HG02943 (cell line): ENCODE results near the gene PTPN7.
"Not testable (repeated sequence)": the region's sequence is repeated elsewhere in the genome, so short reads cannot be mapped to it uniquely, and the experiment has no call there.

Experiments
- ATAC-seq: cut with Tn5 transposase; IDR thresholded peaks from one replicate; pipeline ENCODE4 v1.9.1; 2021; ENCODE audit warnings: mild to moderate bottlenecking, low read depth, moderate library complexity; ENCODE audit not compliant: unreplicated experiment

PTPN7 gene

DNA sequence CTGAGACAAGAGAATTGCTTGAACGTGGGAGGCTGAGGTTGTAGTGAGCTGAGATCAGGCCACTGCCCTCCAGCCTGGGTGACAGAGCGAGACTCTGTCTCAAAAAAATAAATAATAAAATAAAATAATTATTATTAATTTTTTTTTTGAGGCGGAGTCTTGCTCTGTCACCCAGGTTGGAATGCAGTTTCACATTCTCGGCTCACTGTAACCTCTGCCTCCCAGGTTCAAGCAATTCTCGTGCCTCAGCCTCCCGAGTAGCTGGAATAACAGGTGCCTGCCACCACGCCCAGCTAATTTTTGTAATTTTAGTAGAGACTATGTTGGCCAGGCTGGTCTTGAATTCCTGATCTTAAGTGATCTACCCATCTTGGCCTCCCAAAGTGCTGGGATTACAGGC, 48.8 kb downstream of the PTPN7 start:
- ATAC-seq, result not testable (repeated sequence)

DNA sequence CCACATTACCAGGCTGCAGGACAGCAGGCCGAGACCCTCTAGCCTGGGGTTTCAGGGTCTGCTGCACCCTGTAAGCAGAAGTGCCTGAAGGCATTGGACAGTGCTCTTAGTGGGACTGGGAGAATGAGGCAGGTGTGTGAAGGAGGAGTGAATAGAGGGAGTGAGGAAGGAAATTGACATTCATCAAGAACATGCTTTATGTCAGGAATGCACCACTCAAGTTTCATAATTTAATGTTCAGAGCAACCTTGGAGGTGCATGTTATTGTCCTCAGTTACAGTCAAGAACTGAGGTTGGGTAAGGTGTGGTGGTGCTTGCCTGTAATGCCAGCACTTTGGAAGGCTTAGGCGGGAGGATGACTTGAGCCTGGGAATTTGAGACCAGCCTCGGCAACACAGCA, 49.4 kb downstream of the PTPN7 start:
- ATAC-seq, result no peak

DNA sequence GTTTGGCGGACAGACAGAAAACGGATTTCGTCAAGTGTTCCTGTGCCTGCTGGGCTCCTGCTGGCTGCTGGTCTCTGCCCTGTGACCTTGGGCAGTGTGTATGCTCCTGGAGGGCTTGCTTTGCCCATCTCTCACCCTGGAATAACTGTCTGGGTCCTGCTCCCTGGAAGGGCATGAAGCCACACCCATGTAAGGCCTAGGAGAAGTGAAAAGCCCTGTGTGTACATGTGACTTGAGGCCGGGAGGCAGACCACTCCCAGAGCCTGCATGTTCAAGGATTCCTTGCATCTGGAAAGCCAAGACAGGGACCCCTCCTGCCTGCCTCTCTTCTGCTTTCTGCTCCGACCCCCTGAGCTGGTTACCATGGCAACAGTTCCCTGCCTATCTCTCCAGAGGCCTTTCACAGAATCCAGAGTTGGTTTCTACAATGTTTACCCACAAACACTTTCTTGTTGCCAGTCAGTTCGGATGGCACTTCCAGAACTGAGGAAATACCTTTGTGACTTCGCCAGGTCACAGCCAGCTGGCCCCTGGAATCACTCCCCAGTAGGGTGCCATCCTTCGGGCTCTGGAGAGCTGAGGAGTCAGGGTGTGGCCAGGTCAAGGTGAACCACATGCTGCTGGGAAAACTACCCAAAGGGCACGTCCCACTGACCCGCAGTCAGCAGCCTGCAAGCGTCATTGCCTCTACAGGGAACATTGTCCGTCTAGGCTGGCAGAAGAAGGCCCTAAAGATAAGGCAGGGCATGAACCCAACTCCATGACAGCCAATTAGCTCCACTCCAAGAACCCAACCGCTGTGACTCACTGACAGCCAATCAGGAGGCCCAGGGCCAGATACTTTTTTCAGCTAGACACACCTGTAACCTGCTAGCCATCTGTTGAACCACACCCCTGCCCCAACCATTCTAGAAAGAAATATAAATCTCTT, 52.3 kb downstream of the PTPN7 start:
- no peak for ATAC-seq

DNA sequence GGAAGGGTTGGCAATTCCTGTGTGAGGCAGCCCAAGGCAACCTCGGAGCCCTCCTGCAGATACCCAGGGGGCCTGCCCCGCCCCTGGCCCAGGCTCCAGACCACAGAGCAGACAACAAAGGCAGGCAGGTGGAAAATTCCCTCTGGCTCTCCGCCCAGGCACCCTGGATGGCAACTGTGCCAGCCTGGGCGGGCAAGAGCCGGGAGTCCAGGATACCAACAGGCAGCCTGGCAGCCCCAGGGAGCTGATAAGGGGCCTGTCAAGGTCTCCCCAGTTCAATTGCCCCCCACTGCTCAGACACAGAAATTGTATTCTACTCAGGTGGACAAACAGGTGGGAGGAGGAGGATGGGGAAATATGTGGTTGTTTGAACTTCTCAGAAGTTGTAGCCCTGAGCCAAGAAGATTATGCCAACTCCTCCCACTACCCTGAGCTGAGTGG, 53.1 kb downstream of the PTPN7 start:
- no peak for ATAC-seq

DNA sequence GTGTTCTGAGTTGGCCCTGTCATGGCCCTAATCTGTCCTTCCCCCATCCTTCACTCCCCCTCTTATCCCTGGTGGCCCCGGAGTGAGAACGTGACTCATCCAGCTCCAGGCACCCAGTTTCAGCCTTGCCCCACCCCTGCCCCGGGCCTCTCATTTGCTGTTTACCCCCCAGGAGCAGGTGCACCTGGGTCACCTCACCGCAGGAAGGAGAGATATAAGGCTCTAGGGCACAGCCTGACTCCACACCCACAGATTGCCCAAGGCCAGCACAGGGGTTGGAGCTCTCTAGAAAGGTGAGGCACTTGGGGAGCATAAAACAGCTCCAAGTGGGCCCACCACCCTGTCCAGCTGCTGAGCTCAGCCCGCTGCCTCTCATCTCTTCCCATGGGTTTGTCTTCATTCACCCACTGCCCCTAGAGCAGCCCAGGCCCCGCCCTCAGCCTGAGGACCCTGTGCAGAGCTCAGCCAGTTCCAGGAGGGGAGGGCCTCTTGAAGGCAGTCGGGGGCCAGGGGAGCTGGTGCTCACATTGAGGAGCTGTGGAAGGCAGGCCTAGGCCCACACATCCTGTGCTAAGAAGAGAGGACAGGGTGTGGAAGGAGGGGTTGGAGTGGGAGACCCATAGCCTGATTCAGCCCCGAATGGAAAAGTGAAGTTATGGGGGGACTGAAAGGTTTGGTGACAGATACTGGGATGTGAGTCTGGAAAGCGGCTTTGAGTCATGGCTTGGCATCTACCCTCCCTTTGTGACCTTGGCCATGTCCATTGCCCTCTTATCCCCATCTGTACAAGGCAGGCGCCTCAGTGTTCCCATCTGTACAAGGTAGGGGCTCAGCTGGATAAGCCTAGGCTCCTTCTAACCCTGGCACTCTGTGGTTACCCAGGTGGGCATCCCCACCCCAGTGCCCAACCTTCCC, 53.8 kb downstream of the PTPN7 start:
- ATAC-seq, result no peak

DNA sequence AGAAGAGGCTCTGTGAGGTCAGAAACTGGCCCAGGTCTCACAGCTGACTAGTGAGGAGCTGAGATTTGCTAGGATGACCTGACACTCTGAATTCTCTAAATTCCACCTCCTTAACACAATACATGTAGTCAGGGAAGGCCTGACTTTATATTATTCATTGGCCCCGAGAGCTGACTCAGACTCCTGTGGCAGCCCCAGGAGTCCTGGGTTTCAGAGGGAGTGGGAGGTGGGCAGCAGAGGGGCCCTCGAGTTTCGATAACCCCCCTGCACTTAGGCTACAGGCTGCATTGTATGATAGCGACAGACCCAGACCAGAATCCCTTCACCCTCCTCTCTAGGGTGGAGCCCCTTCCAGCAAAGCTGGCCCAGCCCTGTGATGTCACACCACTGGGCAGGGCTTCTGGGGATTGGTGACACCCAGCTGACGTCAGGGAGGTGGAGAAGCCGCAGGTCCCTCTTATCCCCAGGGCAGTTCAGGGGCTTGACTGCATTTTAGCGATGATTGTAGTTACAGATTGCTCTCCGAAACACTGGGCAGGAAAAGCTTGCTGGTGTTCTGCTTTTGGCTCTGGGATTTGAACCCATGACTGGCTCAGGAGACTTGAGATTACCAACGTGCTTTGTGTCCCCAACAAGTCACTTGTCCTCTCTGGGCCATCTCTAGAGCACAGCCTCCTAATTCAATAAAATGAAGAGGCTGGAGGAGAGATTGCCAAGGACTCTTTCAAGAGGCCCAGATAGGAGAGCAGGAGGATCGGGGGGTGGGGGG, 54.6 kb downstream of the PTPN7 start:
- no peak for ATAC-seq

DNA sequence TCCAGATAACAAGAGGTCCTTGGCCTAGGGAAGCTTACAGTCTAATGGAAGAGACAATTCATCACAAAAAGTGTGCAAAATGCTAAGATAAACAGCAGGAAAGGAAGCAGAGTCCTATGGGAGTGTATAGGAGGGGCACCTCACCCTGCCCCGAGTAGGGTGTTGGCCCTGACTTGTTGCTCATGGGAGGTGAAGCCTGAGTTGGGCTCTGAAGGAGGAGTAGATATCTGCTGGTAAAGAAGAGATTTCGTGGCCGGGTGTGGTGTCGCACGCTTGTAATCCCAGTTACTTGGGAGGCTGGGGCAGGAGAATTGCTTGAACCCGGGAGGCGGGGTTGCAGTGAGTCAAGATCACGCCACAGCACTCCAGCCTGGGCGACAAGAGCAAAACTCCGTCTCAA, 56.3 kb downstream of the PTPN7 start:
- ATAC-seq, result no peak

DNA sequence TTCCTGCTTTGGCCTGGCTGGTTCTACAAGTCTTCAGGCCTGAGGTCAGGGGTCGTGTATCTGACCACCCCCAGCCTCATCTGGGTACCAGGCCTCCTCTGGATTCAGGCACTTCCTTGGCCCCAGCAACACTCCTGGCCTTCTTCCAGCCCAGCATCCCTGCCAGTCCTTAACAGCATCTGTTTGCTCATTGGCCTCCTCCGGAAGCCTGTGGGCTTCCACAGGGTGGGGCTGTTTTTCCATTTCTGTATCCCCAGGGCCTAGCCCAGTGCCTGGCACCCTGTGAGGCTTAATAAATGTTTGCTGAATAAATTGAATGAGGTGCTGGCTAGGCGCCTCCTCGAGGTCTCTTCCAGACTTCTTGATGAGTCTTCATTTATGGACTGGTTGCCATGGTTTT, 59.2 kb downstream of the PTPN7 start:
- ATAC-seq, result no peak
